T-helper 1 cell treated with Interleukin-12 subunit alpha and Interleukin-12 subunit beta and Interleukin-4 antibody, amounts not matched to agents 30 μg/mL and 1 μg/mL, for 36 hours (primary cell): Measurements from ENCODE around the gene KRTAP19-2.
"Not testable (repeated sequence)": the region's sequence is repeated elsewhere in the genome, so short reads cannot be mapped to it uniquely, and the experiment has no call there.

Experiments
- H3K27ac Mint-ChIP-seq: one replicate; pipeline ENCODE4 v1.8.0; 2021; ENCODE audit warnings: mild to moderate bottlenecking, mixed read lengths
- H3K27me3 Mint-ChIP-seq: one replicate; pipeline ENCODE4 v1.8.0; 2021; ENCODE audit warnings: low read depth, mixed read lengths
- H3K36me3 Mint-ChIP-seq: one replicate; pipeline ENCODE4 v1.8.0; 2021; ENCODE audit warnings: low read depth, mixed read lengths
- H3K4me1 Mint-ChIP-seq: one replicate; pipeline ENCODE4 v1.8.0; 2021; ENCODE audit warnings: low read depth, mixed read lengths
- H3K4me3 Mint-ChIP-seq: one replicate; pipeline ENCODE4 v1.8.0; 2021; ENCODE audit warnings: mild to moderate bottlenecking, moderate library complexity, mixed read lengths
- H3K9me3 Mint-ChIP-seq: one replicate; pipeline ENCODE4 v1.8.0; 2021; ENCODE audit warnings: mixed read lengths

Gene KRTAP19-2

DNA sequence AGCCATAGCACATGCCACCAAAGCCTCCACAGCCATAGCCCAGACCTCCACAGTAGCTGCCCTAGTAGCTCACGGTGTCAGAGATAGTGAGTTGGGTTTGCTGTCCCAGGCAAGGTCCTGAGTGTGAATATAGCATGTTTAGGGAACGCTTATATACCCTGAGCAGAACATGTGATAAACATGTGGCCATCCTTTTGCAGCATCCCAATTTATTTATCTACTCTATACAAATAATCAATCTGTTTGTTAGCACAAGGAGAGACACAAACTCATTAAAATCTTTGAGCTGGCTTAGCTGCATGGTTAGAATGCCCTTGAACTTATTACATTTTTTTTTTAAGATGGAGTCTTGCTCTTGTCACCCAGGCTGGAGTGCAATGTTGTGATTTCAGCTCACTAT lies at the start of gene KRTAP19-2:
Gene KRTAP19-2 (minus strand): TSS at position 101 of the 400 bp plus-strand sequence. CDS start 88 bp downstream, at position 13.
- H3K4me1 Mint-ChIP-seq, result no peaks in the 10 kb centered on the region

DNA sequence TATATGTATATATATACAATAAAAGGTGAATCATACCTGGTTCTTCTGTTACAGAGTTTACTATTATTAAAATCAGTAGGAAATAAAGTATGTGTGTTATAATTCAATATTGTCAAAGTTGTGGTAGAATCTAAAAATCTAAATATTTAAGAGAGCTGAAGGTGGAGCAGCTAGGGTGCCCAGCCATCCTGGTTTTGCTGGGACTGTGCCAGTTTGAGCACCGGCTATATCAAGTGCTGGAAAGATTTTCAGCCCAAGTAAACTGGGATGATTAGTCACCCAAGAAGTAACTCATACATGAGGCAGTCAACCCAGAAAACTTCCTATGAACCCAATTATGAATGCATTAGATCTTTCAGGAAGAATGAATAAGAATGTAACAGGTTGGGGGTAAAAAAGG lies 31.6 kb upstream of the KRTAP19-2 start:
- Mint-ChIP-seq H3K27me3 (no peaks in the 10 kb centered on the region), H3K36me3 (no peaks in the 10 kb centered on the region), H3K9me3 (no peaks in the 10 kb centered on the region), H3K4me3 (no peak overlapping the region), H3K27ac (no peak overlapping the region), H3K4me1 (no peaks in the 10 kb centered on the region)

More for the DNA sequence above, at the start of gene KRTAP19-2:
- H3K9me3 Mint-ChIP-seq, result peaks cover 24% of the 10 kb centered on the region
- H3K4me3 Mint-ChIP-seq, result no peak within 1 kb of the TSS
- no peaks in the 10 kb centered on the region for H3K36me3 Mint-ChIP-seq
- no peaks in the 10 kb centered on the region for H3K27me3 Mint-ChIP-seq
- H3K27ac Mint-ChIP-seq, result no peak within 1 kb of the TSS

DNA sequence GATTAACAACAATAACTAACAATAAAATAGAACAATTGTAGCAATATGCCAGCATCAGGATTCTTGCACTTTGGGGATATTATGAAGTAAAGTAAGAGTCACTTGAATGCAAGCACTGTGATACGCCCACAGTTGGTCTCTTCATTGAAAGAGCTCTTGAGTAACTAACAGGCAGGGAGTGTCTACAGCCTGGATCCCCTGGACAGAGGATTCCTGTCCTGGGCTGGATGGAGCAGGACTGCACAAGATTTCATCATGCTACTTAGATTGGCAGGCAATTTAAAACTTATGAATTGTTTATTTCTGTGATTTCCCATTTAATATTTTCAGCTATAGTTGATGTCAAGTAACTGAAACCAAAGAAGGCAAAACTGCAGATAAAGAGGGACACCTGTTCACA lies 28.4 kb upstream of the KRTAP19-2 start:
- H3K27me3 Mint-ChIP-seq, result no peaks in the 10 kb centered on the region
- H3K4me3 Mint-ChIP-seq, result no peak overlapping the region
- H3K4me1 Mint-ChIP-seq, result no peaks in the 10 kb centered on the region
- H3K9me3 Mint-ChIP-seq, result no peaks in the 10 kb centered on the region
- no peaks in the 10 kb centered on the region for H3K36me3 Mint-ChIP-seq
- no peak overlapping the region for H3K27ac Mint-ChIP-seq

GRCh38 chr21:30505621-30506205 lies 18.5 kb upstream of the KRTAP19-2 start:
- not testable (repeated sequence) for H3K27ac Mint-ChIP-seq, H3K27me3 Mint-ChIP-seq, H3K4me1 Mint-ChIP-seq, H3K4me3 Mint-ChIP-seq, H3K36me3 Mint-ChIP-seq, H3K9me3 Mint-ChIP-seq

DNA sequence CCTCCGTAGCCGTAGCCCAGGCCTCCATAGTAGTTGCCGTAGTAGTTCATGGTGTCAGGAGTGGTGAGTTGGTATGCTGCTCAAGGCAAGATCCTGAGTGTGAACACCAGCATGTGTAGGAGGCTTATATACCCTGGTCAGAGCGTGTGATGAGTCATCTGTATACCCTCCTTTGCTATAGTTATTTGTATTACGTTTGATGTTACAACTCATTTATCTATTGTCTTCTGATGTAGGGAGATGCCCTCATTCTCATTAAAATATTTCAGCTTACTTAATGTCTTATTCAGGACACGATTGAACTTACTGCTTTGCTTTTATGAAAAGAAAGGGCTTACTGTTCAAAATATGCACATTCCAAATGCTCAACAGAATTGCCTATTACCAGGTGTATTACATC lies 14.8 kb upstream of the KRTAP19-2 start, which contains the start of gene KRTAP19-5:
Gene KRTAP19-5 (minus strand): TSS at position 101 of the 400 bp plus-strand sequence. CDS start 51 bp downstream, at position 50.
- H3K4me1 Mint-ChIP-seq, result no peaks in the 10 kb centered on the region
- no peak within 1 kb of the TSS for H3K4me3 Mint-ChIP-seq
- no peak within 1 kb of the TSS for H3K27ac Mint-ChIP-seq
- no peaks in the 10 kb centered on the region for H3K9me3 Mint-ChIP-seq
- no peaks in the 10 kb centered on the region for H3K36me3 Mint-ChIP-seq
- no peaks in the 10 kb centered on the region for H3K27me3 Mint-ChIP-seq

DNA sequence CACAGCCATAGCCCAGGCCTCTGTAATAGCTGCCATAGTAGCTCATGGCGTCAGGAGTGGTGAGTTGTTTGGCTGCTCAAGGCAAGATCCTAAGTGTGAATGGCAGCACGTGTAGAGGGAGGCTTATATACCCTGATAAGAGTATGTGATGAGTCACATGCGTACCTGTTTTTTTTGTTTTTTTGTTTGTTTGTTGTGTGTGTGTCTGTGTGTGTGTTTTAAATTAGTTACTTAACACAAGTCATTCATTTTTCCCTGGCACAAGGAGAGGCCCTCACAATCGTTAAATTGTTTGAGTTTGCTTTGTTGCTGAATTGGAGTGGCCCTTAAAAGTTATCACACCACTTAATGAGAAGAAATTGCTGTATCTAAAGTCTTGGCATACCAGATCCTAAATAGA lies 9.8 kb upstream of the KRTAP19-2 start, which contains the start of gene KRTAP19-4:
Gene KRTAP19-4 (minus strand): TSS at position 101 of the 400 bp plus-strand sequence. CDS start 55 bp downstream, at position 46.
- Mint-ChIP-seq H3K36me3 (no peaks in the 10 kb centered on the region), H3K4me3 (no peak within 1 kb of the TSS), H3K9me3 (no peaks in the 10 kb centered on the region)

GRCh38 chr21:30491963-30492428 lies 4.8 kb upstream of the KRTAP19-2 start, which contains the start of gene KRTAP19-3:
TSS of gene KRTAP19-3 (minus strand) at chr21:30492013. CDS start at chr21:30491957, 56 bp downstream.
- Mint-ChIP-seq H3K27ac (no peak within 1 kb of the TSS), H3K9me3 (peaks cover 4% of the 10 kb centered on the region), H3K4me3 (no peak within 1 kb of the TSS), H3K27me3 (no peaks in the 10 kb centered on the region), H3K36me3 (no peaks in the 10 kb centered on the region), H3K4me1 (no peaks in the 10 kb centered on the region)

More for the DNA sequence above, 9.8 kb upstream of the KRTAP19-2 start, which contains the start of gene KRTAP19-4:
- no peak within 1 kb of the TSS for H3K27ac Mint-ChIP-seq
- H3K27me3 Mint-ChIP-seq, result no peaks in the 10 kb centered on the region
- no peaks in the 10 kb centered on the region for H3K4me1 Mint-ChIP-seq

DNA sequence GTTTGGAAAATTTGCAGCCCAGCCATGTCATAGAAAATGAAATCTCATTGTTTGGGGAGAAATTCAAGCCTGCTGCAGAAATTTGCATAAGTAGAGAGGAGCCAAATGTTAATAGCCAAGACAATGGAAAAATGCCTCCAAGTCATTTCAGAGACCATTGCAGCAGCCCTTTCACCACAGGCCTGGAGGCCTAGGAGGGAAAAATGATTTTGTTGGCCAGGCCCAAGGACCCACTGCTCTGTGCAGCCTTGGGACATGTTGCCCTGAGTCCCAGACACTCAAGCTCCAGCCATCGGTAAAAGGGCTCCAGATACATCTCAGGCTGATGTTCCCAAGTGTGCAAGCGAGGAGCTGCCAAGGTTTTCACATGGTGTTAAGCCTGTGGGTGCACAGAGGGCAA lies 1.1 kb downstream of the KRTAP19-2 start:
- H3K4me1 Mint-ChIP-seq, result no peaks in the 10 kb centered on the region
- no peak overlapping the region for H3K4me3 Mint-ChIP-seq
- H3K27me3 Mint-ChIP-seq, result no peaks in the 10 kb centered on the region
- no peaks in the 10 kb centered on the region for H3K36me3 Mint-ChIP-seq
- H3K27ac Mint-ChIP-seq, result no peak overlapping the region
- peaks cover 24% of the 10 kb centered on the region for H3K9me3 Mint-ChIP-seq

- no peaks in the 10 kb centered on the region for H3K36me3 Mint-ChIP-seq
- no peak overlapping the region for H3K27ac Mint-ChIP-seq
- H3K4me3 Mint-ChIP-seq, result no peak overlapping the region
- no peaks in the 10 kb centered on the region for H3K4me1 Mint-ChIP-seq
- peaks cover 22% of the 10 kb centered on the region for H3K9me3 Mint-ChIP-seq
- no peaks in the 10 kb centered on the region for H3K27me3 Mint-ChIP-seq
These were observed 5.1 kb downstream of the KRTAP19-2 start for GRCh38 chr21:30482130-30482529.

GRCh38 chr21:30480145-30480544 lies 7.1 kb downstream of the KRTAP19-2 start, which contains the start of gene KRTAP19-1:
TSS of gene KRTAP19-1 (minus strand) at chr21:30480367. CDS start at chr21:30480317, 50 bp downstream.
- no peaks in the 10 kb centered on the region for H3K27me3 Mint-ChIP-seq

DNA sequence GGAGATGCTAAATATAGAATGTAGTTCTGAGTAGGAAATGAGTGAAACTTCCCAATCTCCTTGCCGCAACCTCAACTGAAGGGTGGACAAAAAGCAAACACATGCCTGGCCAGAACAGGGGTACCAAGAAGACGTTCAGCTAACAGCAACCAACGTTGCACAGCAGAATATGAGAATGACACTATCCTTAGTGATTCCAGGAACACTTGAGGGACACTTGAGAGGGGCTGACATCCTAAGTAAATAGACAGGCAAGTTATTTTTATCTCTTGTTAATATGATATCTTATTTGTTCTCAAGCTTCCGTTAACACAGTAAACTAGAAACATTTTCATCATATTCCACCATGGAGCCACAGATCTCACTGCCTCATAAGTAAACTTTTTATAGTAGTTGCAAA lies 8.0 kb downstream of the KRTAP19-2 start:
- H3K4me1 Mint-ChIP-seq, result no peaks in the 10 kb centered on the region
- H3K36me3 Mint-ChIP-seq, result no peaks in the 10 kb centered on the region
- no peaks in the 10 kb centered on the region for H3K27me3 Mint-ChIP-seq
- no peak overlapping the region for H3K27ac Mint-ChIP-seq
- H3K9me3 Mint-ChIP-seq, result no peaks in the 10 kb centered on the region
- no peak overlapping the region for H3K4me3 Mint-ChIP-seq

More at GRCh38 chr21:30480145-30480544, 7.1 kb downstream of the KRTAP19-2 start, which contains the start of gene KRTAP19-1:
- Mint-ChIP-seq H3K4me1 (no peaks in the 10 kb centered on the region), H3K4me3 (no peak within 1 kb of the TSS), H3K36me3 (no peaks in the 10 kb centered on the region), H3K9me3 (peaks cover 4% of the 10 kb centered on the region), H3K27ac (no peak within 1 kb of the TSS)

DNA sequence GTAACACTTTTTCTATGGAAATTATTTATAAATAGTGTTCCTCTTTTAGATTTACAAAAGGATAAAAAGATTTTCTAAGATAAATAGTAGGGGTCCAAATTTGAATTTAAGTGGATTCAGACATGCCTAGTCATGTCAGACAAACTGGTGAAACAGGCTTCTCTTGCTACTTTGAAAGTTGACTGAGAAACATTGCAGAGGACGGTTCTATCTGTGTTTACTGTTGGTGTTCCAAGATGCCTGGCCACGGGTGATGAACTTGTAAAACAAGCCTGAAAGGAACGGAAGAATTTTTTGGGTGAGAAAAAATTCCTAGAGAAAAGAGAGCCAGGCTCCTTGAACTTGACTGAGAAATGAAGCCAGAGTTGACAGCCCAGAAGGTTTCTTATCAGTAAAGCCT lies 9.2 kb downstream of the KRTAP19-2 start:
- no peaks in the 10 kb centered on the region for H3K36me3 Mint-ChIP-seq
- no peak overlapping the region for H3K4me3 Mint-ChIP-seq
- no peaks in the 10 kb centered on the region for H3K27me3 Mint-ChIP-seq
- no peak overlapping the region for H3K27ac Mint-ChIP-seq
- H3K4me1 Mint-ChIP-seq, result no peaks in the 10 kb centered on the region
- no peaks in the 10 kb centered on the region for H3K9me3 Mint-ChIP-seq

GRCh38 chr21:30468900-30469714 lies 18.1 kb downstream of the KRTAP19-2 start:
- no peaks in the 10 kb centered on the region for H3K4me1 Mint-ChIP-seq
- no peaks in the 10 kb centered on the region for H3K9me3 Mint-ChIP-seq
- no peaks in the 10 kb centered on the region for H3K36me3 Mint-ChIP-seq
- H3K27me3 Mint-ChIP-seq, result no peaks in the 10 kb centered on the region
- no peak overlapping the region for H3K4me3 Mint-ChIP-seq
- no peak overlapping the region for H3K27ac Mint-ChIP-seq

GRCh38 chr21:30463713-30464112 lies 23.5 kb downstream of the KRTAP19-2 start:
- Mint-ChIP-seq H3K9me3 (no peaks in the 10 kb centered on the region), H3K36me3 (no peaks in the 10 kb centered on the region), H3K4me3 (no peak overlapping the region), H3K27me3 (no peaks in the 10 kb centered on the region), H3K27ac (no peak overlapping the region), H3K4me1 (no peaks in the 10 kb centered on the region)

GRCh38 chr21:30448514-30448913 lies 38.7 kb downstream of the KRTAP19-2 start:
- no peaks in the 10 kb centered on the region for H3K36me3 Mint-ChIP-seq
- H3K27me3 Mint-ChIP-seq, result no peaks in the 10 kb centered on the region
- no peaks in the 10 kb centered on the region for H3K4me1 Mint-ChIP-seq
- no peak overlapping the region for H3K4me3 Mint-ChIP-seq
- H3K27ac Mint-ChIP-seq, result no peak overlapping the region
- no peaks in the 10 kb centered on the region for H3K9me3 Mint-ChIP-seq
